Measurements from ENCODE around the gene EGFL7.

EGFL7 gene

DNA sequence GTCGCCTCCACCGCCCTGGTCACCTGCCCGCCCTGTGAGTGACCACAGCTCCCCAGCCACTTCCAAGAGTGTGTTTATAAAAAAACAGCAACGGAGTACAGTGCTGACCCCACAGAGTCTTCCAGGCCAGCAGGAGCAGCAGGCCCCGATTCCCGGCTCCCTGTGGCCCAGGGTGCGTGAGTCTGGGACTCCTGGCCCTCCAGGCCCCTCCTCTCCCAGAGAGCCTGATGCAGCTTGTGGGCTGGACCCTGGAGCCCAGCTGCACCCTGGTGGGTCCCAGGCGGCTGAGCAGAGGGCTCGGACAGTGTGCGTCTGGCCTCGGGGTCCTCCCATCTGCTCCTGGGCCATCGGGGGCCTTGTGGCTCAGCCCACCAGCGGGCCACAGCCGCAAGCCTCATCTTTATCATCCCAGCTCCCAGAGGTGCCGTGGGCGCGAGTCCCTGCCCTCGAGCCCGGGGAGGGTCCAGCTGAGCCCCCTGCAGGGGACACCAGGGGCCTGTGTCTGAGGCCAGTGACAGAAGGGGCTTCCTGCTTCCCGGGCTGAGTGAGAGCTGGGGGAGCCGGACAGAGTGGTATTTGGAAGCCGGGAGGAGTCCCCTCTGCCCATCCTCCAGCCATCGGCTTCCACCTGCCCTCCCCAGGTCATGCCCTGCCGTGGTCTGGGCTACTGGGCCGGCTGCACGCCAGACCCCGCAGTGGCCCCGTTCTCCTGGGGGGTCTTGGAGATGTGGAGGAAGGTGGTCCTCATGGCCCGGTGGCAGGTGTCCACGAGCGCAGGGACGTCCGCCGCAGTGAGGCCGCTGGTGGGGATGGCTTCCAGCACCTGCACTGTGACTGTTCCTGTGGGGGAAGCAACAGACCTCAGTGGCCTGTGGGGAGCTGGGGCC lies 10.6 kb downstream of the EGFL7 start:
- Histone ChIP-seq H3K27ac (ENCODE audit: low read depth, low read length) (peak overlapping the region; percentile 16), H3K4me1 (ENCODE audit: control insufficient read depth in 5 of 5, insufficient read depth in 5 of 5, low read length in 5 of 5) (peaks cover 0 to 56% (median 38%) of the 10 kb centered on the region in 5 donors), H3K4me3 (ENCODE audit: low read depth in 1 of 5, low read length in 5 of 5) (no peak overlapping the region), H3K27me3 (ENCODE audit: control insufficient read depth in 5 of 5, insufficient read depth in 4 of 5, low read length in 5 of 5) (no peaks in the 10 kb centered on the region), H3K9ac (ENCODE audit: low read length in 5 of 5) (peak overlapping the region in 1 of 5 donors; percentile 35), H3K36me3 (ENCODE audit: control insufficient read depth in 5 of 5, insufficient read depth in 5 of 5, low read length in 5 of 5) (peaks cover 0 to 74% (median 50%) of the 10 kb centered on the region in 5 donors), H3K9me3 (ENCODE audit: control insufficient read depth in 5 of 5, low read length in 5 of 5) (no peaks in the 10 kb centered on the region)

DNA sequence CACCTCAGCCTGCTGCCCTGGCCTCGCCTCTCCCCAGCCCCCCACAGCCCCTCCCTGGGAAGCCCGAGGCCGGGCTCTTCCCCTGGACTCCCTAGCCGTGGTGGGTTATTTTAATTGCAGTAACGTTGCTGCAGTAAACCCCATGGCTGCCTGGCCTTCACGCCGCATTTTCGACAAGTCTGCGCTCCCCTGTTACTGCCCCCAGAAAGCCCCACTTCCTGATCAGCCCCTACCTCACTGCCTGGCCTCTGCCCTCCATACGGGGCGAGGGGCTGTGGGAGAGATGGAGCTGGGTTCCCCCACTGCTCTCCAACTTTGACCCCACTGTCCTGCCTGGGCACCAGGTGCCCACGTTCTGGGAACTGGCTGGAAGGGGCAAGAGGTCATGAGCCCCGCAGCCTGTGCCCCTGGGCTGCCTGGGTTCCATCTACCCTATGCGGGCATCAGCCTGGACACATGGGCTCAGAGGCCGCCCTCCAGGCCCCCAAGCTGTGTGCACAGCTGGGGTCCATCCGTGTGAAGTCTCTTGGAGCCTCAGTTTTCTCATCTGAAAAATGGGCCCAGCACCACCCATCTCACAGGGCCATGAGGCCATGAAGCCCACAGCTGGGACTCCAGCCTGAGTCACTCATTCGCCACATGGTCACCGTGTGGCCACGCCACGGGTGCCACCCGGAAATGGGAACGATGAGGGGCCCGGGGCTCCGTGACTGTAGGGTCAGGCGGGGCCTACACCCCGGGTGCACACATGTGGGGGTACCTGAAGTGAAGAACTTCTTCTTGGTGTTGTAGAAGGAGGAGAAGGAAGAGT lies 11.5 kb downstream of the EGFL7 start:
- Histone ChIP-seq H3K4me3 (ENCODE audit: low read depth in 1 of 5, low read length in 5 of 5) (no peak overlapping the region), H3K27me3 (ENCODE audit: control insufficient read depth in 5 of 5, insufficient read depth in 4 of 5, low read length in 5 of 5) (no peaks in the 10 kb centered on the region), H3K9me3 (ENCODE audit: control insufficient read depth in 5 of 5, low read length in 5 of 5) (no peaks in the 10 kb centered on the region), H3K36me3 (ENCODE audit: control insufficient read depth in 5 of 5, insufficient read depth in 5 of 5, low read length in 5 of 5) (peaks cover 0 to 66% (median 49%) of the 10 kb centered on the region in 5 donors), H3K4me1 (ENCODE audit: control insufficient read depth in 5 of 5, insufficient read depth in 5 of 5, low read length in 5 of 5) (peaks cover 0 to 56% (median 42%) of the 10 kb centered on the region in 5 donors), H3K9ac (ENCODE audit: low read length in 5 of 5) (no peak overlapping the region), H3K27ac (ENCODE audit: low read depth, low read length) (peak overlapping the region; percentile 16)

DNA sequence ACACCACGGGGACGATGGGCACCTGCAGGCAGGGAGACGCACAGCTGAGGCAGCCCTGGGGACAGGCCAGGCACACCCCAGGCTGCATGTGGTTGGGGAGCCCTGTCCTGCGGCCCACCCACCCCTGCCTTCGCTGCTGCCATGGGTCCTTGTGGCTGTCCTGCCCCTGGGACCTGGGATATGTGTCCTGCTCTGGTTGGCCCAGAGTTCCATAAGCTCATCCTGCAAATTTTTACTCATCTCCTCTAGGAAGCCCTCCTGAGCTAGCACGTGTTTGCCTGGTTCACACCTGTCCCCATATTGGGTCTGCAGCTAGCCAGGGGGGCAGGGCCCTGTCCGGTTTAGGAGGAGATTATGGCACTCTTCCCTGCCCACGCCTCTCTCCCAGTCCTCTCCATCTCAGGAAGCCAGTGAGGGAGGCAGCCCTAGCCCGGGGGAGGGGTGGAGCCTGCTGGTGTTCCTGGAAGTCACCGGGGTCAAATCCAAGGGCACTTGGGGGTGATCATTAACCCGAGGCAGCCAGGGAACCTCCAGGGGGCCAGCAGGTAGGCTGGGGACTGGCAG lies 12.2 kb downstream of the EGFL7 start:
- H3K27ac ChIP-seq (ENCODE audit: low read depth, low read length) = peak overlapping the region; percentile 16
- no peak overlapping the region for H3K9ac ChIP-seq (ENCODE audit: low read length in 5 of 5)
- H3K4me3 ChIP-seq (ENCODE audit: low read depth in 1 of 5, low read length in 5 of 5) = no peak overlapping the region
- H3K36me3 ChIP-seq (ENCODE audit: control insufficient read depth in 5 of 5, insufficient read depth in 5 of 5, low read length in 5 of 5) = peaks cover 0 to 60% (median 49%) of the 10 kb centered on the region in 5 donors
- no peaks in the 10 kb centered on the region for H3K9me3 ChIP-seq (ENCODE audit: control insufficient read depth in 5 of 5, low read length in 5 of 5)
- no peaks in the 10 kb centered on the region for H3K27me3 ChIP-seq (ENCODE audit: control insufficient read depth in 5 of 5, insufficient read depth in 4 of 5, low read length in 5 of 5)
- H3K4me1 ChIP-seq (ENCODE audit: control insufficient read depth in 5 of 5, insufficient read depth in 5 of 5, low read length in 5 of 5) = peaks cover 1 to 56% (median 44%) of the 10 kb centered on the region in 5 donors

DNA sequence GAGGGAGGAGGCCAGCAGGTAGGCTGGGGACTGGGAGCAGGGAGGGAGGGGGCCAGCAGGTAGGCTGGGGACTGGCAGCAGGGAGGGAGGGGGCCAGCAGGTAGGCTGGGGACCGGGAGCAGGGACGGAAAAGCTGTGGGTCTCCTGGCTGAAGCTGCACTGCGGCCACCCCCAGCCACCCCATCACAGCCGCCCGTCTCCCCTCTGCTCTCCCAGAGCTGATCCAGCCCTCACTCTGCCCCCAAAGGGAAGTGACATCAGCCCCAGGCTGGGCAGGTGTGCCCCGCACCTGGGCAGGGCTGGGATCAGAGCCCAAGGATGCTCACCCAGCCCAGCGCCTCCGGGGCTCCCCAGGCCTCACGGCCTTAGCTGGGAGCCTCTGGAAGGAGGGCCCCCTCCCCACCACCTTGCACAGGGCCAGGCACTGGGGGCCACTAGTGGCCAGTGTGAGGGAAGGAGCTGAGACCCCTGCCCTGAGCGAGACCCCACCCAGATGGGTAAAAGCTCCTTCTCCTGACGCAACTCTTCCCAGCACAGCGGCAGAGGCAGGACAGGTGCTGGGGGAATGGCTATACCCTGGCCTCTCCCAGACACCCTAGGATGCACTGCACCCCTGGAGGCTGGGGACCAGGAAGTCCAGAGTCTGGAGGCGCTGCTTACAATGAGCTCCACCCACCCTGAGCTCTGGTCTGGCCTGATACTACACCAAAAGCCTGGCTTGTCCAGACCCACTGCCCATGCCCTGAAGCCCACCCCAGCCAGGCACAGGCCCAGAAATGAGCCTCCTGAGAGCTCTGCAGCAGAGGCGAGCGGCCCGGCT lies 13.0 kb downstream of the EGFL7 start:
- H3K9me3 ChIP-seq (ENCODE audit: control insufficient read depth in 5 of 5, low read length in 5 of 5) = no peaks in the 10 kb centered on the region
- peaks cover 0 to 52% (median 46%) of the 10 kb centered on the region in 5 donors for H3K36me3 ChIP-seq (ENCODE audit: control insufficient read depth in 5 of 5, insufficient read depth in 5 of 5, low read length in 5 of 5)
- H3K4me1 ChIP-seq (ENCODE audit: control insufficient read depth in 5 of 5, insufficient read depth in 5 of 5, low read length in 5 of 5) = peaks cover 2 to 52% (median 42%) of the 10 kb centered on the region in 5 donors
- no peaks in the 10 kb centered on the region for H3K27me3 ChIP-seq (ENCODE audit: control insufficient read depth in 5 of 5, insufficient read depth in 4 of 5, low read length in 5 of 5)
- H3K4me3 ChIP-seq (ENCODE audit: low read depth in 1 of 5, low read length in 5 of 5) = no peak overlapping the region
- H3K27ac ChIP-seq (ENCODE audit: low read depth, low read length) = no peak overlapping the region
- no peak overlapping the region for H3K9ac ChIP-seq (ENCODE audit: low read length in 5 of 5)

DNA sequence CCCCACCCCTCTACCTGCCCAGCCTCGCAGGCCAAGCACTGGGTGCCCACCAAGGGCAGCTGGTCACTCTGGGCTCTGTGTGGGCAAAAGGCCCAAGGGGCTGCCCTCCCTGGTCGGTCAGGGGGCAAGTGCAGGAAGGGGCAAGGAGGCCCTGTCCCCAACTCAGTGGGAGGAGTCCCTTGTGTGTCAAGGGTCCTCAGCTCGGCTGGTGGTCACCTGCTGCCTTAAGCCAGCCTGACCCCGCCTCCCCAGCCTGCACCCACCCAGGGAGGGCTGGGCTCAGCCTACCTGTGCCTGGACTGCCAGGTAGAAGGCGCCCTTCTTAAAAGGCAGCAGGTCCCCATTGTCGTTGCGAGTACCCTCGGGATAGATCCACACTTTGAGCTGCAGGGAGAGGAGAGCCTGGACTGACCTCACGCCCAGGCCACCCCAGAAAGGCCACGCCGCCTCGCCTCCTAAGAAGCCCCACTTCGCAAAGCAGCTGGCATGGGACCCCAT lies 13.6 kb downstream of the EGFL7 start:
- Histone ChIP-seq H3K4me3 (ENCODE audit: low read depth in 1 of 5, low read length in 5 of 5) (no peak overlapping the region), H3K36me3 (ENCODE audit: control insufficient read depth in 5 of 5, insufficient read depth in 5 of 5, low read length in 5 of 5) (peaks cover 0 to 54% (median 46%) of the 10 kb centered on the region in 5 donors), H3K9ac (ENCODE audit: low read length in 5 of 5) (no peak overlapping the region), H3K4me1 (ENCODE audit: control insufficient read depth in 5 of 5, insufficient read depth in 5 of 5, low read length in 5 of 5) (peaks cover 2 to 55% (median 48%) of the 10 kb centered on the region in 5 donors), H3K27ac (ENCODE audit: low read depth, low read length) (no peak overlapping the region), H3K27me3 (ENCODE audit: control insufficient read depth in 5 of 5, insufficient read depth in 4 of 5, low read length in 5 of 5) (no peaks in the 10 kb centered on the region), H3K9me3 (ENCODE audit: control insufficient read depth in 5 of 5, low read length in 5 of 5) (no peaks in the 10 kb centered on the region)

GRCh38 chr9:136676920-136677686 lies 14.4 kb downstream of the EGFL7 start:
- H3K4me3 ChIP-seq (ENCODE audit: low read depth in 1 of 5, low read length in 5 of 5) = no peak overlapping the region
- H3K27ac ChIP-seq (ENCODE audit: low read depth, low read length) = no peak overlapping the region
- H3K36me3 ChIP-seq (ENCODE audit: control insufficient read depth in 5 of 5, insufficient read depth in 5 of 5, low read length in 5 of 5) = peaks cover 0 to 54% (median 46%) of the 10 kb centered on the region in 5 donors
- H3K9ac ChIP-seq (ENCODE audit: low read length in 5 of 5) = no peak overlapping the region
- no peaks in the 10 kb centered on the region for H3K9me3 ChIP-seq (ENCODE audit: control insufficient read depth in 5 of 5, low read length in 5 of 5)
- H3K4me1 ChIP-seq (ENCODE audit: control insufficient read depth in 5 of 5, insufficient read depth in 5 of 5, low read length in 5 of 5) = peaks cover 2 to 62% (median 54%) of the 10 kb centered on the region in 5 donors
- H3K27me3 ChIP-seq (ENCODE audit: control insufficient read depth in 5 of 5, insufficient read depth in 4 of 5, low read length in 5 of 5) = no peaks in the 10 kb centered on the region

DNA sequence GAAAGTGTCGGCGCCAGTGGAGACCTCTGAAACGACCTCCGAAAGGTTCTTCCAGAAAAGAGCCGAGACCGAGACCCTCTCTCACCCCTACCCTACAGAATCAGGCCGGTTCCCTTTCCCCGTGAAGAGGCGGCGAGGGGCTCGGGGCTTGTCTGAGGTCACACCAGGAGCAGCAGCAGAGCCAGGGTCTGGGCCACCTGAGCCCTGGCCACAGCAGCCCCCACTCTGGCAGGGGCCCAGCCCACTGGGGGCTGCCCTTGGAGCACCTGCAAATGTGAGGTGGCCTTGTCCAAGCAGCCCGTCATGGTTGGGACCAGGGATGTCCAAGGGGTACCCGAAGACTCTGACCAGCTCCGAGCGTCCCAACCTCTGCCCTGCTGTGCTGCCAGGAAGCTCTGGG lies 15.3 kb downstream of the EGFL7 start:
- H3K9me3 ChIP-seq (ENCODE audit: control insufficient read depth in 5 of 5, low read length in 5 of 5) = no peaks in the 10 kb centered on the region
- no peaks in the 10 kb centered on the region for H3K27me3 ChIP-seq (ENCODE audit: control insufficient read depth in 5 of 5, insufficient read depth in 4 of 5, low read length in 5 of 5)
- peaks cover 2 to 70% (median 59%) of the 10 kb centered on the region in 5 donors for H3K4me1 ChIP-seq (ENCODE audit: control insufficient read depth in 5 of 5, insufficient read depth in 5 of 5, low read length in 5 of 5)
- H3K27ac ChIP-seq (ENCODE audit: low read depth, low read length) = peak overlapping the region; percentile 81
- H3K9ac ChIP-seq (ENCODE audit: low read length in 5 of 5) = peak overlapping the region in 2 of 5 donors; percentile 36 to 41
- H3K4me3 ChIP-seq (ENCODE audit: low read depth in 1 of 5, low read length in 5 of 5) = no peak overlapping the region
- H3K36me3 ChIP-seq (ENCODE audit: control insufficient read depth in 5 of 5, insufficient read depth in 5 of 5, low read length in 5 of 5) = peaks cover 0 to 47% (median 39%) of the 10 kb centered on the region in 5 donors

- Histone ChIP-seq H3K4me3 (ENCODE audit: low read depth in 1 of 5, low read length in 5 of 5) (no peak overlapping the region), H3K36me3 (ENCODE audit: control insufficient read depth in 5 of 5, insufficient read depth in 5 of 5, low read length in 5 of 5) (peaks cover 0 to 41% (median 33%) of the 10 kb centered on the region in 5 donors), H3K9me3 (ENCODE audit: control insufficient read depth in 5 of 5, low read length in 5 of 5) (no peaks in the 10 kb centered on the region), H3K27me3 (ENCODE audit: control insufficient read depth in 5 of 5, insufficient read depth in 4 of 5, low read length in 5 of 5) (no peaks in the 10 kb centered on the region), H3K27ac (ENCODE audit: low read depth, low read length) (peak overlapping the region; percentile 81), H3K4me1 (ENCODE audit: control insufficient read depth in 5 of 5, insufficient read depth in 5 of 5, low read length in 5 of 5) (peaks cover 2 to 76% (median 65%) of the 10 kb centered on the region in 5 donors), H3K9ac (ENCODE audit: low read length in 5 of 5) (peak overlapping the region in 2 of 5 donors; percentile 37 to 71)
Observed at GRCh38 chr9:136678624-136679023, 15.9 kb downstream of the EGFL7 start.

Measured in subcutaneous abdominal adipose tissue (tissue), 5 donors.